Panc1 (cell line): ENCODE measurements around the gene SREBF2.

Experiments used
- POLR2AphosphoS5 ChIP-seq: IDR thresholded peaks from 2 replicates; pipeline ENCODE4 v1.6.1; 2012; ENCODE audit warnings: mild to moderate bottlenecking, low read depth, low read length, moderate library complexity
- SIN3A ChIP-seq: IDR thresholded peaks from 2 replicates; pipeline ENCODE4 v1.6.1; 2012; ENCODE audit warnings: low read depth, mild to moderate bottlenecking, low read length, moderate library complexity, borderline replicate concordance; ENCODE audit not compliant: insufficient read depth
- TCF7L2 ChIP-seq: IDR thresholded peaks from 2 replicates; pipeline ENCODE4 v1.6.1; 2011; ENCODE audit warnings: mild to moderate bottlenecking, low read depth, low read length, inconsistent platforms
- TF ChIP-seq, protein P1 (sequence below): fragments of 450-650 bp; IDR thresholded peaks from 2 replicates; pipeline ENCODE4 v1.5.1; 2017; ENCODE audit warnings: mild to moderate bottlenecking

- TF ChIP-seq, protein P1, sequence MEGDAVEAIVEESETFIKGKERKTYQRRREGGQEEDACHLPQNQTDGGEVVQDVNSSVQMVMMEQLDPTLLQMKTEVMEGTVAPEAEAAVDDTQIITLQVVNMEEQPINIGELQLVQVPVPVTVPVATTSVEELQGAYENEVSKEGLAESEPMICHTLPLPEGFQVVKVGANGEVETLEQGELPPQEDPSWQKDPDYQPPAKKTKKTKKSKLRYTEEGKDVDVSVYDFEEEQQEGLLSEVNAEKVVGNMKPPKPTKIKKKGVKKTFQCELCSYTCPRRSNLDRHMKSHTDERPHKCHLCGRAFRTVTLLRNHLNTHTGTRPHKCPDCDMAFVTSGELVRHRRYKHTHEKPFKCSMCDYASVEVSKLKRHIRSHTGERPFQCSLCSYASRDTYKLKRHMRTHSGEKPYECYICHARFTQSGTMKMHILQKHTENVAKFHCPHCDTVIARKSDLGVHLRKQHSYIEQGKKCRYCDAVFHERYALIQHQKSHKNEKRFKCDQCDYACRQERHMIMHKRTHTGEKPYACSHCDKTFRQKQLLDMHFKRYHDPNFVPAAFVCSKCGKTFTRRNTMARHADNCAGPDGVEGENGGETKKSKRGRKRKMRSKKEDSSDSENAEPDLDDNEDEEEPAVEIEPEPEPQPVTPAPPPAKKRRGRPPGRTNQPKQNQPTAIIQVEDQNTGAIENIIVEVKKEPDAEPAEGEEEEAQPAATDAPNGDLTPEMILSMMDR: no peak
- TF ChIP-seq SIN3A (no peak), POLR2AphosphoS5 (no peak), TCF7L2 (no peak)
Measured at GRCh38 chr22:41842996-41843970, 10.4 kb downstream of the SREBF2 start.
